AG08395 (cell line): Measurements from ENCODE around the gene ERMARD.

Experiments used
- DNase-seq: peaks from one replicate; pipeline ENCODE4 v3.0.0; 2012; ENCODE audit warnings: mixed read lengths, low spot score

ERMARD gene

DNA sequence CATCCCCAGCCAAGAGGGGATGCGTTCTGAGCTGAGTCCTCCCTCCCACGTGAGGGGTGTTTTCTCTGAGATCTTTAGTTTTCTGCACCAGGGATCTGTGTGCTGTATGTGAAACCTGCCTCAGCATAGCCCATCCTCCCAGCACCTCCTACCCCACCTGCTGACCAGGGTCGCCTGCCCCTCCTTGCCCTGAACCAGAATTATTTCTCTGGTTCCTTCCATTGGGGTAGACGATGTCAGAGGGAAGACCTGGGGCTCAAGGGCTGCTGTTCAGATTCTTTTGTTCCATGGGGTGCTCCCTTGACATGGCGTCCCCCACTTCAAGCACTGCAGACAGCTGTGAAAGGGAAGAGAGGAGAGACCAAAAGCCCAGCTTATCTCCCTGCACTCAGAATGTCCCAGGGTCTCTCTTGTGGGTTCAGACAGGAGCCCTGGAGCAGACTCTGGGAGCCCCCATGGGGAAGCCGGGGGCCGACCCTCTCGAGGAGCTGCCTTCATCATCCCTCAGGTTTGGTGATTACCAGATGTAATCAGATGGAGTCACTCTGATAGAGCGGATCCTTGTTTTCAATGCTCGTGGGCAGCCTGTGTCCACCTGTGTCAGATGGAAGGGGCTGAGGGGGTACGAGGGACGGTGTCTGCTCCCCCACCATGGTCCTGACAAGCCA is 74.3 kb downstream of the ERMARD start:
- no peak for DNase-seq

DNA sequence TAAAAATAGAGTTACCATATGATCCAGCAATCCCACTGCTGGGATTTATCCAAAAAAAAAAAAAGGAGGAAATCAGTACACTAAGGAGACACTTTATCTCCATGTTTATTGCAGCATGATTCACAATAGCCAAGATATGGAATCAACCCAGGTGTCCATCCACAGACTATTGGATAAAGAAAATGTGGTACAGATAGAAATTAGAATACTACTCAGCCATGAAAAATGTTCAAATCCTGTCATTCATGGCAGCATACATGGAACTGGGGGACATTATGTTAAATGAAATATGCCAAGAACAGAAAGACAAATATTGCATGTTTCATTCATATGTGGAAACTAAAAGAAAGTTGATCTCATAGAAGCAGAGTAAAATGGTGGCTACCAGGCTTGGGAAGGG is 75.3 kb downstream of the ERMARD start:
- DNase-seq = no peak

DNA sequence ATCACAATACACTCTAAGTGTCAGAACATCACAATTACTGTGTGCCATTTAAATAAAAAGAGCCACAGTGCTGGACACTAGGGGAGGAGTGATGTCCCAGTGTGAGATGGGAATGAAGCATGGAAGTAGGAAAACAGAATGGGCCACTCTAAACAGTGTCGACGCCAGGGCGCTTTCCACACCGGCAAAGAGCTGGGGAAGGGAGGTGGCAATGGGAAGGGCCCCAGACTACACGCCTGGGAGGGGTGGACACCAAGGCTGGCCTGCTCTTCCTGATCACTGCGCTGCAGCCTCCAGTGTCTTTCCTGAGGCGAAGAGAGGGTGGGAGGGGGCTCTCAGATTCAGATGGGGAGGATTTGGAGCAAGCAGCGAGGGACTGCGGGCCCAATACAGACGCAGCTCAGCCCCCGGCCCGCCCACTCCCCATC is 75.9 kb downstream of the ERMARD start:
- DNase-seq = no peak

DNA sequence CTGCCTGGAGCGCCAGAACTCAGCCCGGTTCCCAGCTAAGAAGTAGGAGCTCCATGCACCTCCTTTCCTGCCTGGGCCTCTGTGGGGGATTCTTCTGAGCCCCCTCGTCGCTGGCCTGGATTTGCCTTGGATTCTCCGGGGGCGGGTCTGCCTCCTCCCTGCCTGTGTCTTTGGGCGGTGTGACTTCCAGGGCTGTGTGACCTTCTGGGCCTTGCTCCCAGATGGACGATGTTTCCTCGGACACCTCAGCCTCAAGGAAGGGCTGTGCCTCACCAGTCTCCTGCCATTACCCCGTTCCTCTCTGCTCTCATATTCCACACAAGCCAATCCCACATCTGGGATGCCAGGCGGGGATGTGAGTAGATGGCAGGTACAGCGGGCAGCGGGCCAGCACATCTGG is 76.8 kb downstream of the ERMARD start:
- DNase-seq = no peak

- DNase-seq = no peak
Measured at GRCh38 chr6:169829786-169830185, 78.4 kb downstream of the ERMARD start.

- no peak for DNase-seq
Measured at GRCh38 chr6:169830876-169831275, 79.5 kb downstream of the ERMARD start.
